BLaER1 (cell line): ENCODE results near the gene ITGAD.
A peak's percentile ranks its signal among the peaks of the same experiment; 100 is the strongest.

Experiments
- H3K27ac ChIP-seq: shearing (Covaris generic); formaldehyde crosslinking; 2 replicates; pipeline ENCODE4 v1.8.1; 2022
- H3K27me3 ChIP-seq: shearing (Covaris generic); formaldehyde crosslinking; 2 replicates; pipeline ENCODE4 v1.8.1; 2022
- H3K36me3 ChIP-seq: shearing (Covaris generic); formaldehyde crosslinking; 2 replicates; pipeline ENCODE4 v1.8.1; 2022
- H3K4me1 ChIP-seq: shearing (Covaris generic); formaldehyde crosslinking; 2 replicates; pipeline ENCODE4 v1.8.1; 2022
- H3K4me2 ChIP-seq: shearing (Covaris generic); formaldehyde crosslinking; 2 replicates; pipeline ENCODE4 v1.8.1; 2022
- H3K4me3 ChIP-seq: shearing (Covaris generic); formaldehyde crosslinking; 2 replicates; pipeline ENCODE4 v1.8.1; 2022
- H3K9ac ChIP-seq: shearing (Covaris generic); formaldehyde crosslinking; 2 replicates; pipeline ENCODE4 v1.8.1; 2022
- H3K9me3 ChIP-seq: shearing (Covaris generic); formaldehyde crosslinking; 2 replicates; pipeline ENCODE4 v1.8.1; 2022
- H4K20me1 ChIP-seq: shearing (Covaris generic); formaldehyde crosslinking; 2 replicates; pipeline ENCODE4 v1.8.1; 2022
- Cebpa-rat ChIP-seq: shearing (Covaris generic); IDR thresholded peaks from 2 replicates; pipeline ENCODE4 v1.8.1; 2022

Gene ITGAD

GRCh38 chr16:31355431-31356100 is 37.6 kb upstream of the ITGAD start:
- Histone ChIP-seq H3K36me3 (no peaks in the 10 kb centered on the region), H3K4me3 (no peak overlapping the region), H3K27me3 (no peaks in the 10 kb centered on the region), H3K9me3 (no peaks in the 10 kb centered on the region), H3K27ac (no peak overlapping the region), H3K4me2 (no peak overlapping the region), H3K9ac (no peak overlapping the region), H3K4me1 (peaks cover 37% of the 10 kb centered on the region), H4K20me1 (no peaks in the 10 kb centered on the region)
- no peak for TF ChIP-seq Cebpa-rat

DNA sequence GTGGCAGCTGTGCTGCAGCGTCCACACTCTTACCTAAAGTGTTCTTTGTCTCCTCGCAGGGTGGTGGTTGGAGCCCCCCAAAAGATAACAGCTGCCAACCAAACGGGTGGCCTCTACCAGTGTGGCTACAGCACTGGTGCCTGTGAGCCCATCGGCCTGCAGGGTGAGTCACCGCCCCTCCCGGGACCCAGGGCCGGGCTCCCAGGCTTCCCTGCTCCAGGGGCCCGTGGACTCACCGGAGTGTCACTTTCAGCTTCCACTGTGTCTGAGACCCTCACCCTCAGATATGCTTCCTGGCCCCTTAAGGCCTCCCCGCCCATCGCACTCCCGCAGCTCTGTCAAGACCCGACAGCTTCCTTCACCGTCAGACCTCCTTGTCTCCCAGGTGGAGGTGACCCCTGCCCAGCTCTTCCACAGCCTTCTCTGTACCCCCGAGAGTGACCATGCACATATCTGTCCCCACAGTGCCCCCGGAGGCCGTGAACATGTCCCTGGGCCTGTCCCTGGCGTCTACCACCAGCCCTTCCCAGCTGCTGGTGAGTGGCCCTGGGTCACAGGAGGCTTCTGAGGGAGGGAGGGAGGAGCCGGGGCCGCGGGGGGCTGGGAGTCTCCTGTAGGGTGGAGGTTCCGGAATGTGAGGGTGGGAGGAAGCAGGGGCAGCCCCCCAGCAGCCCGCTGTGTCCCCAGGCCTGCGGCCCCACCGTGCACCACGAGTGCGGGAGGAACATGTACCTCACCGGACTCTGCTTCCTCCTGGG is 36.4 kb upstream of the ITGAD start:
- Histone ChIP-seq H3K36me3 (no peaks in the 10 kb centered on the region), H3K4me3 (no peak overlapping the region), H3K4me2 (no peak overlapping the region), H4K20me1 (no peaks in the 10 kb centered on the region), H3K27ac (0 out of 2 replicates have a peak overlapping the region, but pooled peaks have one; percentile 4), H3K27me3 (no peaks in the 10 kb centered on the region), H3K9me3 (no peaks in the 10 kb centered on the region), H3K4me1 (peaks cover 35% of the 10 kb centered on the region), H3K9ac (no peak overlapping the region)
- no peak for TF ChIP-seq Cebpa-rat

GRCh38 chr16:31357324-31358109 is 35.6 kb upstream of the ITGAD start:
- Histone ChIP-seq H3K9me3 (no peaks in the 10 kb centered on the region), H3K27me3 (no peaks in the 10 kb centered on the region), H3K4me1 (peaks cover 27% of the 10 kb centered on the region), H3K4me2 (peak overlapping the region; percentile 48), H3K4me3 (no peak overlapping the region), H3K27ac (0 out of 2 replicates have a peak overlapping the region, but pooled peaks have one; percentile 4), H3K9ac (no peak overlapping the region), H3K36me3 (no peaks in the 10 kb centered on the region), H4K20me1 (no peaks in the 10 kb centered on the region)
- no peak for TF ChIP-seq Cebpa-rat

DNA sequence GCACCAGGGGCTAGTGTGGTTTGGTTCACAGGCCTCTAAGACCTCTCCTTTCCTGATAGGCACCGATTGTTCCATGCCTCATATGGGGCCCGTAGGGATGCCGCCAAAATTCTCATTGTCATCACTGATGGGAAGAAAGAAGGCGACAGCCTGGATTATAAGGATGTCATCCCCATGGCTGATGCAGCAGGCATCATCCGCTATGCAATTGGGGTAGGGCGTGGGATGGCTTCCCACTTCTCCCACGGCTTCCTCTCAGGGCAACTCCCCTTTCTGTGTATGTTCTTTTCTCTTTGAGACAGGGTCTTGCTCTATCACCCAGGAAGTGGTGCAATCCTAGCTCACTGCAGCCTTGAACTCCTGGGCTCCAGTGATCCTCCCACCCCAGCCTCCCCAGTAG is 32.9 kb upstream of the ITGAD start:
- H3K27ac ChIP-seq: no peak overlapping the region
- no peaks in the 10 kb centered on the region for H3K36me3 ChIP-seq
- no peak for TF ChIP-seq Cebpa-rat
- no peak overlapping the region for H3K9ac ChIP-seq
- H3K27me3 ChIP-seq: no peaks in the 10 kb centered on the region
- no peaks in the 10 kb centered on the region for H3K9me3 ChIP-seq
- H4K20me1 ChIP-seq: no peaks in the 10 kb centered on the region
- no peak overlapping the region for H3K4me3 ChIP-seq
- H3K4me1 ChIP-seq: peaks cover 11% of the 10 kb centered on the region
- H3K4me2 ChIP-seq: no peak overlapping the region

DNA sequence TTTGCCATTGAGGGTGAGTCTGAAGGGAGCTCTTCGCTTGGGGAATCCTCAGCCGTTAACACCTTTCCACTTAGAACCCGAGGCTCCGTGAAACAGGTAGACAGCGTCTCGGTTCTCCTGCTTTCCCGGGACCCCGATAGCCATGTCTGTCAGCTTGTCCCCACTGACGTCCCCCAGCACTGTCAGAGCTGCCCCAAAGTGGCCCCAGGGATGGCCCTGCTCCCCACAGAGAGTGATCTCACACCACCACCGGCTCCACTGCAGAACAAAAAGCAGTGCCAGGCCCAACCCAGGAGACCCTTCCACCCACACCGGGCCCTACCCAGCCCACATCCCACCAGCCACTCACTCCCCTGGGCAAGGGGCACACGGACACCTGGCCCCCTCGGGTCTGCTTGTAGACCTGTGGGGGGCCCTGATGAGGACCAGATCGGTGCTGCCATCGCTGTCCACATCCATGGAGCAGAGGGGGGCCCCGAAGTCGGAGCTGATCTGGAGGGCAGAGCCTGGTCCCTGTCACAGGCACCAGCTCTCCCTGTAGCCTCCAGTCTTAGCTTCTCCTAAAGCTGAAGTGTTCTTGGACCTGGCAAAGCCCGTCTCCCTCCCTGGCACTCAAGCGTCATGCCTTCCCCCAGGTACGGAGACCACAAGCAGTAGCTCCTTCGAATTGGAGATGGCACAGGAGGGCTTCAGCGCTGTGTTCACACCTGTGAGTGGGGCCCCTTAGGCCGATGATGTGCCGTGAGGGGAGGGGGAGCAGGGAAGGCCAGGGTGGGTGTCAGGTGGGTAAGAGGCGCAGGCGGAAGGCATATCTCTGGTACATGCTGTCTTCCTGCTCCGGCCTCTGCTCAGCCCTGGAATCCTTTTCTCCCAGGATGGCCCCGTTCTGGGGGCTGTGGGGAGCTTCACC is 31.7 kb upstream of the ITGAD start:
- H3K27ac ChIP-seq: no peak overlapping the region
- H4K20me1 ChIP-seq: no peaks in the 10 kb centered on the region
- no peak overlapping the region for H3K4me3 ChIP-seq
- no peak overlapping the region for H3K4me2 ChIP-seq
- H3K9me3 ChIP-seq: no peaks in the 10 kb centered on the region
- no peak overlapping the region for H3K9ac ChIP-seq
- no peaks in the 10 kb centered on the region for H3K27me3 ChIP-seq
- no peaks in the 10 kb centered on the region for H3K36me3 ChIP-seq
- H3K4me1 ChIP-seq: peaks cover 15% of the 10 kb centered on the region
- no peak for TF ChIP-seq Cebpa-rat

- Histone ChIP-seq H3K36me3 (no peaks in the 10 kb centered on the region), H3K9me3 (no peaks in the 10 kb centered on the region), H3K27me3 (no peaks in the 10 kb centered on the region), H4K20me1 (no peaks in the 10 kb centered on the region), H3K27ac (no peak overlapping the region), H3K4me3 (no peak overlapping the region), H3K9ac (no peak overlapping the region), H3K4me1 (peaks cover 22% of the 10 kb centered on the region), H3K4me2 (no peak overlapping the region)
- TF ChIP-seq Cebpa-rat: no peak
Measured at GRCh38 chr16:31362476-31363405, 30.4 kb upstream of the ITGAD start.

DNA sequence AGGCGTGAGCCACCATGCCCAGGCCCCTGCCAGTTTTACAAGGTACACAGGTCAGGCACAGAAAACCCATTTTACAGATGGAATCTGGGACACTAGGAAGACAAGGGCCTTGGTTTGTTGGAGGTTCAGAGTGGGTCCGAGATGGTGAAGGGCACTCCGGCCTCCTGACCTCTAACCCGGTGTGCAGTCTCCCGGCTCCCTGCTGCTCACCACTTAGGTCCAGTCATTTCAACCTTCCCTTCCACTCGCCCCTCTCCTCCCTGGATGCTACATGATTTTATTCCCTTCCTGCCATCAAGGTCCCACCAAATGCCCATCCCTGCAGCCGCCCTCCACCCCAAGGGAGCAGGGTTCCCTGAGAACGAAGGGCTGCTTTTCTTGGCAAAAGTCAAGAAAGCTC is 29.4 kb upstream of the ITGAD start:
- H3K27ac ChIP-seq: no peak overlapping the region
- H4K20me1 ChIP-seq: no peaks in the 10 kb centered on the region
- peaks cover 24% of the 10 kb centered on the region for H3K4me1 ChIP-seq
- TF ChIP-seq Cebpa-rat: no peak
- H3K9ac ChIP-seq: no peak overlapping the region
- no peaks in the 10 kb centered on the region for H3K27me3 ChIP-seq
- H3K9me3 ChIP-seq: no peaks in the 10 kb centered on the region
- no peaks in the 10 kb centered on the region for H3K36me3 ChIP-seq
- H3K4me2 ChIP-seq: no peak overlapping the region
- H3K4me3 ChIP-seq: no peak overlapping the region

GRCh38 chr16:31364421-31364820 is 28.7 kb upstream of the ITGAD start:
- no peak; the same call in 1 of the 2 replicates for TF ChIP-seq Cebpa-rat
- no peak overlapping the region for H3K27ac ChIP-seq
- no peak overlapping the region for H3K4me2 ChIP-seq
- no peaks in the 10 kb centered on the region for H3K9me3 ChIP-seq
- peaks cover 28% of the 10 kb centered on the region for H3K4me1 ChIP-seq
- H3K36me3 ChIP-seq: no peaks in the 10 kb centered on the region
- H3K27me3 ChIP-seq: no peaks in the 10 kb centered on the region
- H4K20me1 ChIP-seq: no peaks in the 10 kb centered on the region
- no peak overlapping the region for H3K9ac ChIP-seq
- no peak overlapping the region for H3K4me3 ChIP-seq
